ENCODE data around the gene L2HGDH. TPM values are rescaled to one million over a fixed set of nuclear protein-coding genes. Genes with fewer than 3 reads are reported as not detected.

Gene L2HGDH
- total RNA-seq, 2 donors from 2014 or later = 1.5 to 3.7 TPM

DNA sequence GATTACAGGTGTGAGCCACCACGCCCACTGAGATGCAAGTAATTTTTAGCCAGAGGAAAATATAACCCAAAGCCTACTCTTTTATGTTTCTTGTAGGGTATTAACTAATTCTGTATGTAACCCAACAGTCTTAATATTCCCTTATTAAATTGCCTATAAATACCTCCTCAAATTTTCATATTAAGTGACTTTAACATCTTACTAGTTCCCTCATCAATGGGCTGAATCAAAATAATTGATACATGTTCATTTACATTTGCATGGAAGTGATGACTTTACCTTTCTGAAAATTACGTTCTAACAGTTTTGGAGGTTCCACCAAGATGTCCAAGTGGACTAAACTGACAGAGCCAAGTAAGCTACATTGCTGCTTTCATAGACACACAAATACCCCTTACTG is 83.7 kb downstream of the L2HGDH start:
- no peak overlapping the region for H3K4me3 ChIP-seq
- H3K27me3 ChIP-seq (replicated peaks; ENCODE audit: insufficient read depth) = no peaks in the 10 kb centered on the region
- no peak for ATAC-seq (ENCODE audit: insufficient number of reproducible peaks, low FRiP score, low read depth)
- no peaks in the 10 kb centered on the region for H3K9me3 ChIP-seq
- peaks cover 45 to 74% of the 10 kb centered on the region in 2 donors for H3K4me1 ChIP-seq (ENCODE audit: control insufficient read depth in 1 of 2, low read depth in 2 of 2)
- DNase-seq (ENCODE audit: low spot score) = no peak
- no peaks in the 10 kb centered on the region for H3K36me3 ChIP-seq
- no peak overlapping the region for H3K27ac ChIP-seq
- TF ChIP-seq, protein P1, sequence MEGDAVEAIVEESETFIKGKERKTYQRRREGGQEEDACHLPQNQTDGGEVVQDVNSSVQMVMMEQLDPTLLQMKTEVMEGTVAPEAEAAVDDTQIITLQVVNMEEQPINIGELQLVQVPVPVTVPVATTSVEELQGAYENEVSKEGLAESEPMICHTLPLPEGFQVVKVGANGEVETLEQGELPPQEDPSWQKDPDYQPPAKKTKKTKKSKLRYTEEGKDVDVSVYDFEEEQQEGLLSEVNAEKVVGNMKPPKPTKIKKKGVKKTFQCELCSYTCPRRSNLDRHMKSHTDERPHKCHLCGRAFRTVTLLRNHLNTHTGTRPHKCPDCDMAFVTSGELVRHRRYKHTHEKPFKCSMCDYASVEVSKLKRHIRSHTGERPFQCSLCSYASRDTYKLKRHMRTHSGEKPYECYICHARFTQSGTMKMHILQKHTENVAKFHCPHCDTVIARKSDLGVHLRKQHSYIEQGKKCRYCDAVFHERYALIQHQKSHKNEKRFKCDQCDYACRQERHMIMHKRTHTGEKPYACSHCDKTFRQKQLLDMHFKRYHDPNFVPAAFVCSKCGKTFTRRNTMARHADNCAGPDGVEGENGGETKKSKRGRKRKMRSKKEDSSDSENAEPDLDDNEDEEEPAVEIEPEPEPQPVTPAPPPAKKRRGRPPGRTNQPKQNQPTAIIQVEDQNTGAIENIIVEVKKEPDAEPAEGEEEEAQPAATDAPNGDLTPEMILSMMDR (IDR thresholded peaks at IDR 0.05) = no peak

DNA sequence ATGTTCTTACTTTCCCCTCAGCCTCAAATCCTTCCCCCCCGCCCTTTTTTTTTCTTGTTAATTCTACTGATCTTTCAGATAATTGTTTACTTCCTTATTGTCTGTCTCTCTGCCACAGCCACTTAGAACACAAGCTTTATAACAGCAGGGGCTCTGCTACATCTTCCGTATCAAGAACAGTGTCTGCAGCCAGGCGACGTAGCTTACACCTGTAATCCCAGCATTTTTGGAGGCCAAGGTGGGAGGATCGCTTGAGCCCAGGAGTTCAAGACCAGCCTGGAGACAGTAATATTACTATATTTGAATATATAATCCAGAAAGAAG is 86.1 kb downstream of the L2HGDH start:
- Histone ChIP-seq H3K4me1 (ENCODE audit: control insufficient read depth in 1 of 2, low read depth in 2 of 2) (peaks cover 47 to 78% of the 10 kb centered on the region in 2 donors), H3K36me3 (no peaks in the 10 kb centered on the region), H3K27ac (peak overlapping the region; percentile 4 to 42), H3K9me3 (no peaks in the 10 kb centered on the region), H3K4me3 (no peak overlapping the region), H3K27me3 (replicated peaks; ENCODE audit: insufficient read depth) (no peaks in the 10 kb centered on the region)
- DNase-seq (ENCODE audit: low spot score) = no peak
- no peak for ATAC-seq (ENCODE audit: insufficient number of reproducible peaks, low FRiP score, low read depth)
- TF ChIP-seq, protein P1 (IDR thresholded peaks at IDR 0.05) = no peak

DNA sequence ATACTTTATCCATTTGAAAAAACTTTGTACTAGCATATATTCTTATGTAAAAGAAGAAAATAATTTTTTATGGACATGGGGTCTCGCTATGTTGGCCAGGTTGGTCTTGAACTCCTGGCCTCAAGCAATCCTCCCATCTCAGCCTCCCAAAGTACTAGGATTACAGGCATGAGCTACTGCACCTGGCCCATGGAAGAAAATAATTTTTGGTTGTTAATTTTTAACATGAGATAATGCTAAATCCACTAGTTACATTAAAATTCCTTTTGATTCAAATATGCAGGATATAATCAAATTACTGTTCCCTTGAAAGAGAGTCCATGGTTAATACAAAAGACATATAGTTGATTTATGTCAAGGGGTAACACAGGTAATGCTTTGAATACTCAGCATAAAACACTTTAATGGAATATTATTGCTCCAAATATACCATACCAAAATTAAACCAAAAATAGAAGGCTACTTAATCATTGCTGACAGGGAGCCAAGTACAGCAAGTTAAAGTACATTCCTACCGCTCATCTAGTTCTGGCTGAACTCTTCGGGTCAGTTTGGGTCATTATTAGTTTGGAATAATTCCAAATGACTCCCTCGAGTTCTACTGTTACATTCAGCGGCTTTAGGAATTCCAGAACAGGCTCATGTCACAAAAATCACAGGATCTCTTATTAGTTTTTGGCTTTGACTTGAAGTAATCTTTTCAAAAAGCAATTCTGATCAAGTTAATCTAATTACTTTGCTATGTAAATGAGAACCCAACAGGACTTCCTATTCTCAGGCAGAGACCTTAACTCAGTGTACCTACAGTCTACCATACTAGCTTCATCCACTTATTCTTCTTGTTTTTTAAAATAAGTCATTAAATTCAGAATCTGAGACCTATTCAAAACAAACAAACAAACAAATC is 86.7 kb downstream of the L2HGDH start:
- Histone ChIP-seq H3K27me3 (replicated peaks; ENCODE audit: insufficient read depth) (no peaks in the 10 kb centered on the region), H3K4me1 (ENCODE audit: control insufficient read depth in 1 of 2, low read depth in 2 of 2) (peaks cover 47 to 82% of the 10 kb centered on the region in 2 donors), H3K27ac (peak overlapping the region; percentile 51 to 70), H3K36me3 (no peaks in the 10 kb centered on the region), H3K4me3 (peak overlapping the region; percentile 13), H3K9me3 (no peaks in the 10 kb centered on the region)
- ATAC-seq (ENCODE audit: insufficient number of reproducible peaks, low FRiP score, low read depth) = peak; percentile 80
- TF ChIP-seq, protein P1 (IDR thresholded peaks at IDR 0.05) = no peak
- DNase-seq (ENCODE audit: low spot score) = no peak

DNA sequence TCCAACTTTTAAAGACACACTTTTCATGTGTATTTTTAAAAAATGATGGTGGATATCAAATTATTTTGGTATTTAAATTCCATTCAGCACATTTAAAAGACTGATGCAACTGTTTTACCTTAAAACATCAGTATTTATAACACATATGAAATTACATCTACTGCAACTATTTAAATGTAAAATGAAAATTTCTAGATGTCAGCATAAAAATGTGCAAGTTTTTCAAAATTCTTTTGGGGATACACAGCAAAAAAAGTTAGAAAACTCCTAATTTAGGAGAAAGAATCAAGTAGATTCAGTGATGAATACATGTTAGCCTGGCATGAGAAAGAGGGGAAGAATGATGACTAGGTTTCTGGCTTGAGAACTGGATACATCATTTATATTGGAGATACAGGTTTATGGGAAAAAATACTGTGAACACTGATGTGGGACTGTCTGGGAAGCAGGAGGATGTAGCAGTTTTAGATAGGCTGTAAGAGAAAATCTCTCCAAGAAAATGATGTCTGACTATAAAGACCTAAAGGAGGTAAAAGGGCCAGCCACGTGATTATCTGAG is 89.9 kb downstream of the L2HGDH start:
- Histone ChIP-seq H3K27me3 (replicated peaks; ENCODE audit: insufficient read depth) (no peaks in the 10 kb centered on the region), H3K4me1 (ENCODE audit: control insufficient read depth in 1 of 2, low read depth in 2 of 2) (peaks cover 32 to 60% of the 10 kb centered on the region in 2 donors), H3K9me3 (no peaks in the 10 kb centered on the region), H3K36me3 (no peaks in the 10 kb centered on the region), H3K27ac (no peak overlapping the region), H3K4me3 (no peak overlapping the region)
- no peak for DNase-seq (ENCODE audit: low spot score)
- ATAC-seq (ENCODE audit: insufficient number of reproducible peaks, low FRiP score, low read depth) = no peak
- TF ChIP-seq, protein P1 (IDR thresholded peaks at IDR 0.05) = no peak

DNA sequence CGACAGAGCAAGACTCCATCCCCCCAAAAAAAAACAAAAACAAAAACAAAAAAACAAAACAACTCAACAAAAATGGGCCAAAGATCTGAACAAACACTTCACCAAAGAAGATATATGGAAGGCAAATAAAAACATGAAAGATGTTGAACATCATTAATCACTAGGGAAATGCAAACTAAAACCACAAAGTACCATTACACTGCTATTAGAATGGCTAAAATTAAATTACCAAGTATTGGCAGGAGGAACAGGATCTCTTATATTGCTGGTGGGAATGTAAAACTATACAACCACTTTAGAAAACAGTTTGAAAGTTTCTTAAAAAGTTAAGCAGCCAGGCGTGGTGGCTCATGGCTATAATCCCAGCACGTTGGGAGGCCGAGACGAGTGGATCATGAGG is 93.5 kb downstream of the L2HGDH start:
- Histone ChIP-seq H3K4me3 (no peak overlapping the region), H3K36me3 (no peaks in the 10 kb centered on the region), H3K27ac (no peak overlapping the region), H3K9me3 (no peaks in the 10 kb centered on the region), H3K27me3 (replicated peaks; ENCODE audit: insufficient read depth) (no peaks in the 10 kb centered on the region), H3K4me1 (ENCODE audit: control insufficient read depth in 1 of 2, low read depth in 2 of 2) (peaks cover 28 to 48% of the 10 kb centered on the region in 2 donors)
- TF ChIP-seq, protein P1 (IDR thresholded peaks at IDR 0.05) = no peak
- ATAC-seq (ENCODE audit: insufficient number of reproducible peaks, low FRiP score, low read depth) (no peak), DNase-seq (ENCODE audit: low spot score) (no peak)
